ENCODE data around the gene SPTLC1. TPM values are rescaled to one million over a fixed set of nuclear protein-coding genes. Genes with fewer than 3 reads are reported as not detected.

The SPTLC1 gene
- polyA plus RNA-seq, 3 donors = 93.8 to 109 (median 99.7) TPM

- no peak for DNase-seq (ENCODE audit: low read depth in 3 of 3, low spot score in 2 of 3)
Observed at GRCh38 chr9:92100237-92100911, 14.8 kb downstream of the SPTLC1 start.

DNA sequence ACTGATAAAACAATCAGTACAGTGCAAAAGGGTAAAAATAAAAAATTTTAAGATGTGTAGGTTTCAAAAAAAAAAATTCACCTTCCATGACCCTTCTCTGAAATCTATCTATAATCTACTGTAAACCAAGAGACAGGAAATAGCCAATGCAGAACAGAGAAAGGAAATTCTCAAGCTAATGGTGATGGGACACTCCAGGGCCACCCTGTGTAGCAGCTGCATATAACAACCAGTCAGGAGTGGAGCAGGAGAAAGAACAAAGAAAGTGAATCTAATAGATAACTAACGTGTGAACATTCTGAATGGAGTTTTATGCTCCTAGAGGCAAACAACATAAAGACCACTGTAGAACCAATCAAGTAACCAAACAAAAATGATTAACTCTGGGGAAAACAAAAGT lies 16.6 kb downstream of the SPTLC1 start:
- no peak for DNase-seq (ENCODE audit: low read depth in 3 of 3, low spot score in 2 of 3)

DNA sequence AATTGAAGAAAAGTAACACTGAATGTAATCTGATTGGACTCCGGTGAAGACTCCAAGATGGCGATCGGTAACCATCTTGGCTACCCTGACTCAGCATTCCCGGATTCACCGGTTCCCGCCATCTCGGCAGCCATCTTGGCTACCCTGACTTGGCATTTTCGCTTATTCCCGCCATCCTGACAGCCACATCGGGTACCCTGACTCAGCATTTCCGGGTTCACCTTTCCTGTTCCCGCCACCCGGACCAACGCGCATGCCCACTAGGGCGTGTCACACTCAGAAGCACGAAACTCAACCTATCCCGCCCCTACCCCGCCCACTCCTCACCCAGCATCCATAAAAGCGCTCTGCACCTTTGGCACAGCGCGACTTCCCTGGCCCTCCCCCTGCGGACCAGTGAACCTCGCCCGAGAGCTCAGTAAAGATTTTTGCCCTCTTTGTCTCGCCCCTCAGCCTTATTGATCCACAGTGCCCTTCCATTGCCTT lies 17.2 kb downstream of the SPTLC1 start:
- peak; percentile 65 to 78 (median 75) for DNase-seq (ENCODE audit: low read depth in 3 of 3, low spot score in 2 of 3)

DNA sequence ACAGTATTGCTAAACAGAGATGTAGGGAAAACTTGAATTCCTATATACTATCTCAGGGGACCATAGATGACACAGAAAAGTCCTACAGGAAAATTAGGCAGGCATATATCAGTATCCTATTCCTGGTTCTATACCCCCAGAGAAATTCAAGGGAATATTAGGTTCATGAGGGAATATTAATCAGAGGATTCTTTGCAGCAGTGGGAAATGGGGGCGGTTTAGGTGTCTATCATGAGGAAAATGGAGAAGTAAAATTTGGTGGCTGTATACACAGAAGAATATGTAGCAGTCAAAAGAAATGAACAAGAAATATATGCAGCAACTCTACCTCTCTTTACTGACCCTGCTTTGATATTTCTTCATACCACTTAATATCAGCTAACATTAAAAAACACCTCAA lies 20.0 kb downstream of the SPTLC1 start:
- no peak for DNase-seq (ENCODE audit: low read depth in 3 of 3, low spot score in 2 of 3)

DNA sequence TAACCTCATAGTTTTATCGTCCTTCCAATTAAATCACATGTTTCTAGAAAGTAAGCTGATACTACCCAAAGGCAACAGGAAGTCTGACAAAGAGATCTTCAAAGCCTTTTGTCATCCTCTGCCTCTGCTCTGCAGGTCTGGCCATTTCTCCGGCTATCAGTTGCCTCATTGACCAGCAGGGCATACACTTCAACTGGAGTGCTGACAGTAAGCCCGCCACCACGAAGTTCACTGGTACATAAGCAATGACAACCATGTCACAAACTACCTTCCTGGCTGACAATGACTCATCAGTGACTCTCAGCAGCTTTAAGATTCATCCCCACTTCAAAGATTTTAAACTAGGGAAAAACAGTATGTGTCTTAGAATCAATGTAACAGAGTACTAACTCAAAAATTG lies 20.6 kb downstream of the SPTLC1 start:
- DNase-seq (ENCODE audit: low read depth in 3 of 3, low spot score in 2 of 3) = no peak

DNA sequence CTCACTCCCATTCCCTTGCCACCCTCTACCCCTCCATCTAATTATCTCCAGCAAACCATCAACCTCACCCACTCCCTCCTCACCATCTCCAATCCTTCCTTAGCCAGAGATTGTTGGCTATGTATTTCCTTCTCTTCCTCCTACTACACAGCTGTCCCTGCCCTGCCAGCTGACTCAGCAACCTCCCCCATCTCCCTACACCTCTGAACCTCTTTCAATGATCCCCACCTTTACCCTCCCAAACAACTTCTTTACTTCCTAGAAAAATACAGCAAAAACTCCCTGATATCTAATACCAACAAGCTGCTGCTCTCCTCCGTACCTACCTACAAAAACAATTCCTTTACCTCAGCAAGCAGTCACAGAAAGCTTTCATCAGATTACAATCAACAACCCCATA lies 37.3 kb downstream of the SPTLC1 start:
- no peak for DNase-seq (ENCODE audit: low read depth in 3 of 3, low spot score in 2 of 3)

DNA sequence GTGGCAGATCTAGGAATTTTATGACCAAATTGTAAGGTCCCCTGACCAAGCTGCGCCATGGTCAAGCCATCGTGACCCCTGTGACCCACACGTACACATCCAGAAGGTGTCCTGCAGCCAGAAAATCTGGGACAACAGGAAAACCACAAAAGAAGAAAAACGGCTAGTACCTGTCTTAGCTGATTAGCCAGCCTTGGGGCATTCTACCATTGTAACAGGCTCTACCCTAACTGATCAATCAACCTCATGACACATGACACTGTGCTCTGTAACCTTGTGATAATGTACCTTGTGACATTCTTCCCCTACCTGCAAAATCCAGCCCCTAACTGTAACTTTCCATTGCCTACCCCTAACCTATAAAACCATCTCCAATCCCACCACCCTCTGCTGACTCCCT lies 43.6 kb downstream of the SPTLC1 start:
- DNase-seq (ENCODE audit: low read depth in 3 of 3, low spot score in 2 of 3) = no peak

- DNase-seq (ENCODE audit: low read depth in 3 of 3, low spot score in 2 of 3) = peak in 2 of 3 donors; percentile 25 to 35
Observed at GRCh38 chr9:92066168-92066567, 49.0 kb downstream of the SPTLC1 start.

- DNase-seq (ENCODE audit: low read depth in 3 of 3, low spot score in 2 of 3) = no peak
Observed at GRCh38 chr9:92064711-92065110, 50.5 kb downstream of the SPTLC1 start.

DNA sequence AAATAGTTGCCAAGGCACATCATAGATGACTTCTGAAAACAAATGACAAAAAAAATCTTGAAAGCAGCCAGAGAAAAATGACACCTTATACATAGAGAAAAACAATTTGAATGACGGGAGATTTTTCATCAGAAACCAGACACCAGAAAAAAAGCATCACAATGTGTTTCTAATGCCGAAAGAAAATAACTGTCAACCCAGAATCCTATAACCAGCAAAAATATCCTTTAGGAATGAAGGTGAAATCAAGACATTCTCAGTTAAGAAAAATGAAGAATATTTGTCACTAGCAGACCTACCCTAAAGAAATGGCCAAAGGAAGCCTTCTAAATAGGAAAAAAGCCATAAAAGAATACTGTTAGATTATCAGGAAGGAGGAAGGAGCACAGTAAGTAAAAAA lies 54.0 kb downstream of the SPTLC1 start:
- DNase-seq (ENCODE audit: low read depth in 3 of 3, low spot score in 2 of 3) = no peak

- DNase-seq (ENCODE audit: low read depth in 3 of 3, low spot score in 2 of 3) = no peak
Observed at GRCh38 chr9:92059661-92060060, 55.6 kb downstream of the SPTLC1 start.

GRCh38 chr9:92058723-92059444 lies 56.3 kb downstream of the SPTLC1 start:
- DNase-seq (ENCODE audit: low read depth in 3 of 3, low spot score in 2 of 3) = no peak

DNA sequence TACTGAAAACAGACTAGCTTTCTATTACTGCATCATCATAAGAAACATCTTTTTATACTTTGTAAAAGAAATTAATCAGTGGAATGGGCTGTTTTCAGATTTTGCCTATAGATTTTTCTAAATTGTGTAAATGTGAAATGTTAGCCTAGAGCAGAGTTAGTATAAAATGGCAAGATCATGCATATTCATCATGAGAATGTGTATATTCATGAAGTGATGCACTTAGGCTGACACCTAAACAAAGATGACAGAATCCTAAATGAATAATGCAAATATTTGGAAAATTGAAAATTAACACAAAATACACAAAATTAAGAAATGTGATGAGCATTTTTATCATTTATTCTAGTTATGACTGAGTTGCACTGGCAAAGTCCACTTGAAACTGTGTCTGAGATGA lies 57.2 kb downstream of the SPTLC1 start:
- DNase-seq (ENCODE audit: low read depth in 3 of 3, low spot score in 2 of 3) = no peak

DNA sequence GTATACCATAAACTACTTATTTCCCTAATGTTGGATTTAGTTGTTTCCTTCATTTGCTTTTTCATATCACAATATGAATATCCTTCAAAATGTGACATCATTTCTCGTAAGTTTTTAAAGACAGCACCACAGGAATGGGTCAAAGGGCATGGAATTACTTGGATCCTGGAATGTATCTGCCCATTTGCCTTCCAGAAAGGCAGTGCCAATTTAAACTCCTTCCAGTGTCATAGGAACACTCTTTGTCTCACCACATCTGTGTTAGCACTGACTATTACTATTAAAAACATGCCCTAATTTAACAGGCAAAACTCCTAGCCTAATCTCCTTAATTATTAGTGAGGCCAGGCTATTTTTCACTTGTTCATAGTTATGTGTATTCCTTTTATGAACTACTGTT lies 58.0 kb downstream of the SPTLC1 start:
- no peak for DNase-seq (ENCODE audit: low read depth in 3 of 3, low spot score in 2 of 3)

- DNase-seq (ENCODE audit: low read depth in 3 of 3, low spot score in 2 of 3) = no peak
Observed at GRCh38 chr9:92055624-92056023, 59.6 kb downstream of the SPTLC1 start.

GRCh38 chr9:92048924-92049625 lies 66.1 kb downstream of the SPTLC1 start:
- no peak for DNase-seq (ENCODE audit: low read depth in 3 of 3, low spot score in 2 of 3)

GRCh38 chr9:92047500-92047899 lies 67.7 kb downstream of the SPTLC1 start:
- DNase-seq (ENCODE audit: low read depth in 3 of 3, low spot score in 2 of 3) = no peak

- DNase-seq (ENCODE audit: low read depth in 3 of 3, low spot score in 2 of 3) = no peak
Observed at GRCh38 chr9:92046676-92047075, 68.5 kb downstream of the SPTLC1 start.

- DNase-seq (ENCODE audit: low read depth in 3 of 3, low spot score in 2 of 3) = no peak
Observed at GRCh38 chr9:92044936-92045335, 70.3 kb downstream of the SPTLC1 start.

DNA sequence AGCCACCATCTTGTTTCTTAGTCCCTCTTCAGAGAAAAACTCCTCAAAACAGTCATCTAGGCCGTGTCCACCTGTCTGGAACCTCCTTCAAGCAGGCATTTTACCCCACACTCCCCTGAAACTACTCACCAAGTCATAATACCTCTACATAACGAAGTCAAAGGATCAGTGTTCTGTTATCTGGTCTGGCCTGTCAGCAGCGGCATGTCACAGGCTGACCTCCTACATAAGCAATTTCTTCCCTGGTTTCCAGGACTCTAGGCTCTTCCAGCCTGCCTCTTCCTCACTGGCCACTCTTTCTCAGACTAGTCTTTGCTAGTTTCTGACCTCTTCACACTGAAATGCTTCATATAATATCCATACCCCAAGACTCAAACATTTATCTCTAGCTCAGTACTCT lies 72.2 kb downstream of the SPTLC1 start:
- no peak for DNase-seq (ENCODE audit: low read depth in 3 of 3, low spot score in 2 of 3)

DNA sequence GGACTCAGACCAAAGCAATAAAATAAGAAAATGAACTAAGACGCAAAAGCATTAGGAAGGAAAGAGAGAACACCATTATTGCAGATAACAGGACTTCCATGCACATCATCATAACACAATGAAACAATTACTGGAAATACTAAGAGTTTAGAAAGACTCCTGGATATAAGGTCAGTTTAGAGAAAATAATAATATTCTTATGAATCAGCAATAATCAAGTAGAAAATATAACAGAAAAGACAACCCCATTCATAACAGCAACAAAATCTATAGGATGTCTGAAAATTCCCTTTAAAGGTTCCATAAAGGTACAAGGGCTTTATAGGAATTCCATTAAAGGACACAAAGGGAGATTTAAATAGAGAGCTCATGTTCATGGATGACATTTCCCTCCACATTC lies 73.0 kb downstream of the SPTLC1 start:
- no peak for DNase-seq (ENCODE audit: low read depth in 3 of 3, low spot score in 2 of 3)

DNA sequence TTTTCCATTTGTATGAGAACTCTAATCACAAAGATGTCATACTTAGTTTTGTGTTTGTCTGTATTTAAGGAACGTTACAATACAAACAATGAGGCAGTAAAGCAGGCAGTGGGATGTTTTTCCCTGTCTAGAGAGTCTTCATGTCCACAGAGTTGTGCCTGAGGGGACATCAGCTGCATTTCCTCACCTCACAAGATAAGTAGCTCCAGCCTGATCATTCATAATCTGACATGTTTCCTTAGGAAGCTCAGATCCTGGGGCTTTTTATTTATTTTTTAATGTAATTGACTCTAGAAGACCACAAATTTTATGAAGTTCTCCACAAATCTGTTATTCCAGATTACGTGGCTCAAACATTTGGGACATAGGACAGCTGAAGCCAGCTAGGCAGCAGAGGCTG lies 78.5 kb downstream of the SPTLC1 start:
- no peak for DNase-seq (ENCODE audit: low read depth in 3 of 3, low spot score in 2 of 3)
